ENCODE data around the gene NOP16.

GRCh38 chr5:176352116-176352878, 36.1 kb downstream of the NOP16 start:
- TF ChIP-seq POLR2A (IDR thresholded peaks at IDR 0.05; ENCODE audit: low read depth, low read length) = no peak
- TF ChIP-seq POLR2AphosphoS5 (IDR thresholded peaks at IDR 0.05; ENCODE audit: low read depth, low read length) = no peak
